Body of pancreas (tissue), 4 donors: ENCODE results near the gene PTPRD. TPM values are rescaled to one million over a fixed set of nuclear protein-coding genes. Genes with fewer than 3 reads are reported as not detected.

Experiments
- ATAC-seq: fragments of 150-250 bp; one replicate; pipeline ENCODE4 v1.9.1; 2016
- DNase-seq, 4 donors: peaks; one replicate each; pipeline ENCODE4 v3.0.0-alpha.2; 2019
- H3K27ac ChIP-seq, 4 donors: fragments of 200-600 bp; sonication (generic); 1 replicate in 3 of 4; 2 replicates in 1 of 4; pipeline versions ENCODE4 v1.5.1 to v1.6.1; 2016 to 2019; ENCODE audit warnings: mild to moderate bottlenecking in 1 of 4, mixed read lengths in 1 of 4, moderate library complexity in 1 of 4
- H3K27me3 ChIP-seq, 2 donors: fragments of 200-600 bp; sonication (generic); one replicate each; pipeline ENCODE4 v1.6.0; 2016; ENCODE audit warnings: mild to moderate bottlenecking in 1 of 2
- H3K36me3 ChIP-seq, 2 donors: fragments of 200-600 bp; sonication (generic); replicated peaks in 1 of 2; 2 replicates each; pipeline ENCODE4 v1.5.1; 2016; ENCODE audit warnings: low read depth in 2 of 2; ENCODE audit not compliant: insufficient read depth in 1 of 2
- H3K4me1 ChIP-seq: fragments of 200-600 bp; sonication (generic); one replicate; pipeline ENCODE4 v1.6.0; 2016
- H3K4me3 ChIP-seq, 2 donors: fragments of 200-600 bp; sonication (generic); 1 replicate in 1 of 2; 2 replicates in 1 of 2; pipeline ENCODE4 v1.5.1; 2016 to 2019
- H3K9me3 ChIP-seq, 3 donors: fragments of 200-600 bp; sonication (generic); 1 replicate in 2 of 3; 2 replicates in 1 of 3; pipeline ENCODE4 v1.5.1; 2016
- POLR2A ChIP-seq, 3 donors: fragments of 450-650 bp; IDR thresholded peaks; one replicate each; pipeline ENCODE4 v1.6.1; 2016; ENCODE audit warnings: antibody characterized with exemption in 3 of 3, mild to moderate bottlenecking in 2 of 3
- WGBS, 2 donors: methylation state at CpG; one replicate each; pipeline ENCODE4 v1.1.5; 2017; 5-methylcytosine and 5-hydroxymethylcytosine counted together
- intact Hi-C: fragments of 100-400 bp; cut with DNase I; formaldehyde crosslinking; loops from one replicate; pipeline ENCODE4 v1.15.1; 2023
- total RNA-seq, 2 donors: library from RNA; depleted of rRNA; stranded (reverse); fragments of >200 nt; gene quantifications; one replicate each; pipeline ENCODE4 v1.1.0, GENCODE V29; 2016
- TF ChIP-seq, protein P1 (sequence below), 7 experiments: fragments of 450-650 bp in 4 of 7; fragments of 200-600 bp in 3 of 7; sonication (generic) in 3 of 7; IDR thresholded peaks; one replicate each; pipeline ENCODE4 v1.5.1; 2016 to 2019; ENCODE audit warnings: antibody characterized with exemption in 7 of 7

PTPRD gene
- total RNA-seq, 2 donors from 2014 or later: 4.3 to 4.9 TPM

- Histone ChIP-seq H3K27ac (no peak overlapping the region), H3K27me3 (no peaks in the 10 kb centered on the region), H3K9me3 (no peaks in the 10 kb centered on the region), H3K36me3 (no peaks in the 10 kb centered on the region), H3K4me1 (no peaks in the 10 kb centered on the region), H3K4me3 (no peak overlapping the region)
- 60 to 74% methylated on average over 3 of the region's 3 CpGs for WGBS, 2 donors
- ATAC-seq (no peak), DNase-seq (no peak)
- intact Hi-C loops: no loop called here
- no peak for TF ChIP-seq POLR2A (IDR thresholded peaks at IDR 0.05)
- TF ChIP-seq, protein P1, sequence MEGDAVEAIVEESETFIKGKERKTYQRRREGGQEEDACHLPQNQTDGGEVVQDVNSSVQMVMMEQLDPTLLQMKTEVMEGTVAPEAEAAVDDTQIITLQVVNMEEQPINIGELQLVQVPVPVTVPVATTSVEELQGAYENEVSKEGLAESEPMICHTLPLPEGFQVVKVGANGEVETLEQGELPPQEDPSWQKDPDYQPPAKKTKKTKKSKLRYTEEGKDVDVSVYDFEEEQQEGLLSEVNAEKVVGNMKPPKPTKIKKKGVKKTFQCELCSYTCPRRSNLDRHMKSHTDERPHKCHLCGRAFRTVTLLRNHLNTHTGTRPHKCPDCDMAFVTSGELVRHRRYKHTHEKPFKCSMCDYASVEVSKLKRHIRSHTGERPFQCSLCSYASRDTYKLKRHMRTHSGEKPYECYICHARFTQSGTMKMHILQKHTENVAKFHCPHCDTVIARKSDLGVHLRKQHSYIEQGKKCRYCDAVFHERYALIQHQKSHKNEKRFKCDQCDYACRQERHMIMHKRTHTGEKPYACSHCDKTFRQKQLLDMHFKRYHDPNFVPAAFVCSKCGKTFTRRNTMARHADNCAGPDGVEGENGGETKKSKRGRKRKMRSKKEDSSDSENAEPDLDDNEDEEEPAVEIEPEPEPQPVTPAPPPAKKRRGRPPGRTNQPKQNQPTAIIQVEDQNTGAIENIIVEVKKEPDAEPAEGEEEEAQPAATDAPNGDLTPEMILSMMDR (IDR thresholded peaks at IDR 0.05): no peak
Observed at GRCh38 chr9:9951556-9952160, 661.1 kb downstream of the PTPRD start.

- TF ChIP-seq, protein P1 (IDR thresholded peaks at IDR 0.05): no peak
- no peak for TF ChIP-seq POLR2A (IDR thresholded peaks at IDR 0.05)
- Histone ChIP-seq H3K9me3 (no peaks in the 10 kb centered on the region), H3K27ac (no peak overlapping the region), H3K4me1 (no peaks in the 10 kb centered on the region), H3K4me3 (no peak overlapping the region), H3K36me3 (no peaks in the 10 kb centered on the region), H3K27me3 (no peaks in the 10 kb centered on the region)
- DNase-seq (no peak), ATAC-seq (no peak)
- WGBS, 2 donors: 100% methylated on average over 1 of the region's 1 CpG
- intact Hi-C loops: no loop called here
Observed at GRCh38 chr9:9950813-9951212, 662.0 kb downstream of the PTPRD start.

DNA sequence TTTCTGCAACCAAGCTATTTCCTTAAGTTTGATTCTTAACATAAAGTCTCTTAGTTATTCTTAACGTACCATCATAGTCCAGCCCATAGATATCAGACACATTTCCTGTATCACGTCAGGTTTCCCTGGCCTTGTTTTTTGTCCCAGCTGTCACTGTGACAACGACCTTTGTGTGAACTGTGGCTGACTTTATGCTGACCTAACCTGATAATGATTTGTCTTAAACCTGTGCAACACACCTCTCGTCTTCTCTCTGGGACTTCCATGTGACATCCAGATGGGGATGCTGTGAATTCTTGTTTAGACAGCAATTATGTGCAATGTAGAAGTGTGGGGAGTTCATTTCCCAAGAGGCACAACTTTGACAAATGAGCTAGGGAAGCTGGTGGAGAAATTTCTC, 662.8 kb downstream of the PTPRD start:
- WGBS, 2 donors: 30 to 40% methylated on average over 4 of the region's 4 CpGs
- DNase-seq (no peak), ATAC-seq (no peak)

DNA sequence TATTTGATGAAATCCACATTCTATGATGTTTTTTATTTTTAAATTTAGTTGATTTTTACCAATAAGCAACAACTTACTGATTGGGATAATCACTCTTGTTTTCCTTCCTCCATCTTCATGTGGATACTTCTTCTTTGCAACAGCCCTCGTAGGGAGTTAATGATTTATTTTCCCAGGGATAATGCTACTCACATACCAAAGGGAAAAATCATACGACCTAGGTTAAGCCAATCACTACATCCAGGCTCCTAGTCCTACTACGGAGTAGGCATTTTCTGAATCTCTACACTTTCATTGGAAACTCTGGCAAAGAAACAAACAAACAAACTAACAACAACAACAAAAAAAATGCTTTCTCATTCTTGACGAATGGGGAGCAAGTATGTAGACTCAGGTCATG, 663.4 kb downstream of the PTPRD start:
- intact Hi-C loops: no loop called here
- H3K36me3 ChIP-seq: no peaks in the 10 kb centered on the region
- no peaks in the 10 kb centered on the region for H3K27me3 ChIP-seq
- no peak for ATAC-seq
- H3K4me1 ChIP-seq: no peaks in the 10 kb centered on the region
- DNase-seq: no peak
- no peaks in the 10 kb centered on the region for H3K9me3 ChIP-seq
- 33 to 50% methylated on average over 4 of the region's 4 CpGs for WGBS, 2 donors
- no peak overlapping the region for H3K4me3 ChIP-seq
- no peak overlapping the region for H3K27ac ChIP-seq
- TF ChIP-seq, protein P1 (IDR thresholded peaks at IDR 0.05): no peak
- no peak for TF ChIP-seq POLR2A (IDR thresholded peaks at IDR 0.05)

More for the DNA sequence above, 662.8 kb downstream of the PTPRD start:
- TF ChIP-seq POLR2A (IDR thresholded peaks at IDR 0.05): no peak
- TF ChIP-seq, protein P1 (IDR thresholded peaks at IDR 0.05): no peak
- H3K9me3 ChIP-seq: no peaks in the 10 kb centered on the region
- H3K4me3 ChIP-seq: no peak overlapping the region
- H3K27ac ChIP-seq: no peak overlapping the region
- no peaks in the 10 kb centered on the region for H3K4me1 ChIP-seq
- no peaks in the 10 kb centered on the region for H3K27me3 ChIP-seq
- intact Hi-C loops: no loop called here
- no peaks in the 10 kb centered on the region for H3K36me3 ChIP-seq

- no peak for DNase-seq
- Histone ChIP-seq H3K27ac (no peak overlapping the region), H3K4me1 (no peaks in the 10 kb centered on the region), H3K27me3 (no peaks in the 10 kb centered on the region), H3K4me3 (no peak overlapping the region), H3K9me3 (no peaks in the 10 kb centered on the region), H3K36me3 (no peaks in the 10 kb centered on the region)
- ATAC-seq: no peak
- intact Hi-C loops: no loop called here
- TF ChIP-seq, protein P1 (IDR thresholded peaks at IDR 0.05): no peak
- no peak for TF ChIP-seq POLR2A (IDR thresholded peaks at IDR 0.05)
Observed at GRCh38 chr9:9945966-9946365, 666.8 kb downstream of the PTPRD start.
